Ishikawa (cell line): ENCODE data around the gene BIRC6.

Source experiments
- CEBPB ChIP-seq: IDR thresholded peaks from 2 replicates; pipeline ENCODE4 v1.6.1; 2012
- CREB1 ChIP-seq: IDR thresholded peaks from 2 replicates; pipeline ENCODE4 v1.6.1; 2012; ENCODE audit warnings: low read depth
- EGR1 ChIP-seq: IDR thresholded peaks from 2 replicates; pipeline ENCODE4 v1.6.1; 2012
- EP300 ChIP-seq: IDR thresholded peaks from 2 replicates; pipeline ENCODE4 v1.6.1; 2012; ENCODE audit warnings: borderline replicate concordance
- FOXM1 ChIP-seq: IDR thresholded peaks from 2 replicates; pipeline ENCODE4 v1.6.1; 2012; ENCODE audit warnings: low read depth, borderline replicate concordance
- MAX ChIP-seq: IDR thresholded peaks from 2 replicates; pipeline ENCODE4 v1.6.1; 2012
- NFIC ChIP-seq: IDR thresholded peaks from 2 replicates; pipeline ENCODE4 v1.6.1; 2012
- RAD21 ChIP-seq: IDR thresholded peaks from 2 replicates; pipeline ENCODE4 v1.6.1; 2012; ENCODE audit warnings: low read depth
- REST ChIP-seq: IDR thresholded peaks from 2 replicates; pipeline ENCODE4 v1.6.1; 2012; ENCODE audit warnings: low read depth, mild to moderate bottlenecking
- TAF1 ChIP-seq: IDR thresholded peaks from 2 replicates; pipeline ENCODE4 v1.6.1; 2012; ENCODE audit warnings: low read depth, mild to moderate bottlenecking
- TCF12 ChIP-seq: IDR thresholded peaks from 2 replicates; pipeline ENCODE4 v1.6.1; 2012; ENCODE audit warnings: low read depth
- TEAD4 ChIP-seq: IDR thresholded peaks from 2 replicates; pipeline ENCODE4 v1.6.1; 2012
- USF1 ChIP-seq: IDR thresholded peaks from 2 replicates; pipeline ENCODE4 v1.6.1; 2012
- YY1 ChIP-seq: IDR thresholded peaks from 2 replicates; pipeline ENCODE4 v1.6.1; 2012; ENCODE audit warnings: low read depth
- ZBTB7A ChIP-seq: IDR thresholded peaks from 2 replicates; pipeline ENCODE4 v1.6.1; 2012; ENCODE audit warnings: low read depth

The BIRC6 gene

GRCh38 chr2:32538735-32539134, 181.9 kb downstream of the BIRC6 start:
- no peak for TF ChIP-seq CEBPB

- TF ChIP-seq RAD21 = peak; percentile 51
- no peak for TF ChIP-seq MAX
- TF ChIP-seq YY1 = no peak
- TF ChIP-seq TAF1 = no peak
- TF ChIP-seq CREB1 = no peak
- no peak for TF ChIP-seq CEBPB
Observed at GRCh38 chr2:32553829-32554432, 197.1 kb downstream of the BIRC6 start.

GRCh38 chr2:32558492-32558891, 201.7 kb downstream of the BIRC6 start:
- TF ChIP-seq CEBPB (no peak), ZBTB7A (no peak), EP300 (no peak), MAX (no peak), USF1 (no peak), RAD21 (no peak), REST (no peak), YY1 (no peak), EGR1 (no peak), FOXM1 (no peak), TEAD4 (no peak), TAF1 (no peak), CREB1 (no peak), NFIC (no peak), TCF12 (no peak)

GRCh38 chr2:32559136-32559535, 202.3 kb downstream of the BIRC6 start:
- no peak for TF ChIP-seq CEBPB
- TF ChIP-seq TEAD4 = no peak
- no peak for TF ChIP-seq ZBTB7A
- no peak for TF ChIP-seq EGR1
- TF ChIP-seq YY1 = no peak
- no peak for TF ChIP-seq REST
- TF ChIP-seq EP300 = no peak

GRCh38 chr2:32562906-32563305, 206.1 kb downstream of the BIRC6 start:
- TF ChIP-seq FOXM1 (no peak), NFIC (no peak), MAX (no peak), TAF1 (no peak), EGR1 (no peak), ZBTB7A (no peak), CEBPB (no peak), EP300 (no peak), TEAD4 (no peak), TCF12 (no peak), USF1 (no peak)

GRCh38 chr2:32564417-32565035, 207.7 kb downstream of the BIRC6 start:
- TF ChIP-seq USF1 = no peak
- TF ChIP-seq CEBPB = no peak
- no peak for TF ChIP-seq MAX
